ENCODE results near the gene FAM185A.
"Not testable (repeated sequence)": the region's sequence is repeated elsewhere in the genome, so short reads cannot be mapped to it uniquely, and the experiment has no call there.

- TF ChIP-seq ZBTB11 (tag by site-specific recombination; conservative IDR thresholded peaks at IDR 0.05; ENCODE audit: low read depth), result peak; percentile 28; the same call in 1 of the 2 replicates
- not testable (repeated sequence) for TF ChIP-seq CTCF, BCL6B, HIC1, REST, ZNF114, GLI4, ZNF324 (tag by site-specific recombination; IDR thresholded peaks at IDR 0.05)
- TF ChIP-seq PATZ1 (tag by site-specific recombination; IDR thresholded peaks at IDR 0.05), result peak; percentile 64
- TF ChIP-seq ZNF629 (tag by site-specific recombination; IDR thresholded peaks at IDR 0.05), result peak; percentile 49
Measured at GRCh38 chr7:102748605-102749444, at the start of gene FAM185A.
